ENCODE measurements around the gene HDHD3. TPM values are rescaled to one million over a fixed set of nuclear protein-coding genes. Genes with fewer than 3 reads are reported as not detected.
"Not testable (repeated sequence)": the region's sequence is repeated elsewhere in the genome, so short reads cannot be mapped to it uniquely, and the experiment has no call there.

HDHD3 gene
- total RNA-seq, 1 donor from 2014 or later, result 33.9 TPM

GRCh38 chr9:113369855-113370140 lies 7.0 kb downstream of the HDHD3 start:
- DNase-seq (ENCODE audit: extremely low spot score, unreplicated experiment), result no peak
- no peak overlapping the region for H3K4me3 Mint-ChIP-seq
- no peaks in the 10 kb centered on the region for H3K27me3 Mint-ChIP-seq
- H3K27ac Mint-ChIP-seq, result no peak overlapping the region
- H3K36me3 Mint-ChIP-seq, result peaks cover 10% of the 10 kb centered on the region
- H3K4me1 Mint-ChIP-seq (ENCODE audit: unreplicated experiment), result no peaks in the 10 kb centered on the region
- H3K9me3 Mint-ChIP-seq, result no peaks in the 10 kb centered on the region
- no peak for TF ChIP-seq CTCF (conservative IDR thresholded peaks at IDR 0.05)

- Mint-ChIP-seq H3K36me3 (peaks cover 6% of the 10 kb centered on the region), H3K4me3 (no peak overlapping the region), H3K27me3 (no peaks in the 10 kb centered on the region), H3K9me3 (no peaks in the 10 kb centered on the region), H3K4me1 (ENCODE audit: unreplicated experiment) (no peaks in the 10 kb centered on the region), H3K27ac (no peak overlapping the region)
- TF ChIP-seq CTCF (conservative IDR thresholded peaks at IDR 0.05), result no peak
- DNase-seq (ENCODE audit: extremely low spot score, unreplicated experiment), result no peak
Observed at GRCh38 chr9:113368982-113369854, 7.6 kb downstream of the HDHD3 start.

GRCh38 chr9:113368348-113368981 lies 8.3 kb downstream of the HDHD3 start:
- no peak for TF ChIP-seq CTCF (conservative IDR thresholded peaks at IDR 0.05)
- peaks cover 6% of the 10 kb centered on the region for H3K36me3 Mint-ChIP-seq
- H3K4me1 Mint-ChIP-seq (ENCODE audit: unreplicated experiment), result no peaks in the 10 kb centered on the region
- DNase-seq (ENCODE audit: extremely low spot score, unreplicated experiment), result no peak
- no peaks in the 10 kb centered on the region for H3K27me3 Mint-ChIP-seq
- no peak overlapping the region for H3K4me3 Mint-ChIP-seq
- no peaks in the 10 kb centered on the region for H3K9me3 Mint-ChIP-seq
- H3K27ac Mint-ChIP-seq, result no peak overlapping the region

- not testable (repeated sequence) for H3K27ac Mint-ChIP-seq; H3K9me3 Mint-ChIP-seq; H3K36me3 Mint-ChIP-seq; H3K4me3 Mint-ChIP-seq; DNase-seq (ENCODE audit: extremely low spot score, unreplicated experiment); H3K27me3 Mint-ChIP-seq; H3K4me1 Mint-ChIP-seq (ENCODE audit: unreplicated experiment)
Observed at GRCh38 chr9:113365652-113366051, 11.1 kb downstream of the HDHD3 start.

GRCh38 chr9:113364951-113365350 lies 11.8 kb downstream of the HDHD3 start:
- Mint-ChIP-seq H3K27me3 (no peaks in the 10 kb centered on the region), H3K9me3 (no peaks in the 10 kb centered on the region), H3K4me1 (ENCODE audit: unreplicated experiment) (peaks cover 7% of the 10 kb centered on the region), H3K36me3 (peaks cover 3% of the 10 kb centered on the region), H3K4me3 (no peak overlapping the region), H3K27ac (no peak overlapping the region)
- DNase-seq (ENCODE audit: extremely low spot score, unreplicated experiment), result no peak
- TF ChIP-seq CTCF (conservative IDR thresholded peaks at IDR 0.05), result no peak

- peaks cover 7% of the 10 kb centered on the region for H3K4me1 Mint-ChIP-seq (ENCODE audit: unreplicated experiment)
- no peaks in the 10 kb centered on the region for H3K27me3 Mint-ChIP-seq
- H3K27ac Mint-ChIP-seq, result no peak overlapping the region
- DNase-seq (ENCODE audit: extremely low spot score, unreplicated experiment), result no peak
- H3K4me3 Mint-ChIP-seq, result no peak overlapping the region
- H3K36me3 Mint-ChIP-seq, result no peaks in the 10 kb centered on the region
- H3K9me3 Mint-ChIP-seq, result no peaks in the 10 kb centered on the region
- no peak for TF ChIP-seq CTCF (conservative IDR thresholded peaks at IDR 0.05)
Observed at GRCh38 chr9:113363336-113363735, 13.4 kb downstream of the HDHD3 start.

Data from type B pancreatic cell (in vitro differentiated cells).